Measurements from ENCODE around the gene HIVEP3. TPM values are rescaled to one million over a fixed set of nuclear protein-coding genes. Genes with fewer than 3 reads are reported as not detected.
A peak's percentile ranks its signal among the peaks of the same experiment; 100 is the strongest.

The HIVEP3 gene
- total RNA-seq, 1 experiment from 2014 or later: 0.55 TPM

- POLR2A ChIA-PET: no interaction called here
- Mint-ChIP-seq H3K4me3 (no peak overlapping the region), H3K27me3 (ENCODE audit: low read depth) (no peaks in the 10 kb centered on the region; the same call in 1 of the 2 replicates), H3K9me3 (peaks cover 25% of the 10 kb centered on the region), H3K27ac (no peak overlapping the region), H3K36me3 (peaks cover 3% of the 10 kb centered on the region; the same call in 1 of the 2 replicates), H3K4me1 (no peaks in the 10 kb centered on the region)
- DNase-seq (ENCODE audit: low spot score) (peak; percentile 6), ATAC-seq (no peak)
- TF ChIP-seq ZNF281 (CRISPR knock-in tag; IDR thresholded peaks at IDR 0.05) (no peak), GRHL2 (CRISPR knock-in tag; IDR thresholded peaks at IDR 0.05; ENCODE audit: insufficient replicate concordance, severe bottlenecking) (no peak)
- CTCF ChIA-PET: interaction anchor here (0.9 to 2.3 kb wide), 3 partner anchors 18 to 252 kb away, joined by 3 to 10 read pairs (median 4); no protein-coding TSS in a partner anchor
These were observed 384.3 kb downstream of the HIVEP3 start for GRCh38 chr1:41534181-41535076.

- DNase-seq (ENCODE audit: low spot score) (peak; percentile 3), ATAC-seq (no peak)
- no peak for TF ChIP-seq ELF4 (CRISPR knock-in tag; IDR thresholded peaks at IDR 0.05; ENCODE audit: low read depth)
- no peak for TF ChIP-seq GTF2I (CRISPR knock-in tag; conservative IDR thresholded peaks at IDR 0.05)
- TF ChIP-seq E2F5 (CRISPR knock-in tag; IDR thresholded peaks at IDR 0.05): no peak
- no peak for TF ChIP-seq E2F4 (CRISPR knock-in tag; IDR thresholded peaks at IDR 0.05; ENCODE audit: borderline replicate concordance, low read depth)
- TF ChIP-seq CREM (CRISPR knock-in tag; IDR thresholded peaks at IDR 0.05): no peak
- no peak for TF ChIP-seq ZNF396 (CRISPR knock-in tag; IDR thresholded peaks at IDR 0.05; ENCODE audit: borderline replicate concordance)
- no peak for TF ChIP-seq ZNF423 (CRISPR knock-in tag; IDR thresholded peaks at IDR 0.05)
- TF ChIP-seq MYBL2 (CRISPR knock-in tag; IDR thresholded peaks at IDR 0.05): no peak
- TF ChIP-seq OVOL2 (CRISPR knock-in tag; IDR thresholded peaks at IDR 0.05; ENCODE audit: borderline replicate concordance): no peak
- no peak for TF ChIP-seq USF1 (CRISPR knock-in tag; IDR thresholded peaks at IDR 0.05)
- POLR2A ChIA-PET: no interaction called here
- no peak overlapping the region for H3K27ac Mint-ChIP-seq
- H3K9me3 Mint-ChIP-seq: peaks cover 25% of the 10 kb centered on the region
- H3K36me3 Mint-ChIP-seq: peaks cover 3% of the 10 kb centered on the region; the same call in 1 of the 2 replicates
- no peak overlapping the region for H3K4me3 Mint-ChIP-seq
- CTCF ChIA-PET: interaction anchor here (0.9 to 2.3 kb wide), 3 partner anchors 18 to 251 kb away, joined by 3 to 10 read pairs (median 4); no protein-coding TSS in a partner anchor
- H3K27me3 Mint-ChIP-seq (ENCODE audit: low read depth): no peaks in the 10 kb centered on the region; the same call in 1 of the 2 replicates
- H3K4me1 Mint-ChIP-seq: no peaks in the 10 kb centered on the region
These were observed 385.0 kb downstream of the HIVEP3 start for GRCh38 chr1:41533731-41534080.

GRCh38 chr1:41533016-41533730 is 385.5 kb downstream of the HIVEP3 start:
- Mint-ChIP-seq H3K36me3 (peaks cover 3% of the 10 kb centered on the region; the same call in 1 of the 2 replicates), H3K27ac (no peak overlapping the region), H3K27me3 (ENCODE audit: low read depth) (no peaks in the 10 kb centered on the region; the same call in 1 of the 2 replicates), H3K9me3 (peaks cover 25% of the 10 kb centered on the region), H3K4me1 (no peaks in the 10 kb centered on the region), H3K4me3 (no peak overlapping the region)
- no peak for ATAC-seq
- POLR2A ChIA-PET: no interaction called here
- DNase-seq (ENCODE audit: low spot score): no peak
- CTCF ChIA-PET: interaction anchor here (0.9 to 2.3 kb wide), 2 partner anchors 17 to 250 kb away, joined by 3 to 10 read pairs; no protein-coding TSS in a partner anchor
- no peak for TF ChIP-seq HMGXB4 (CRISPR knock-in tag; IDR thresholded peaks at IDR 0.05)
- no peak for TF ChIP-seq E2F1 (CRISPR knock-in tag; IDR thresholded peaks at IDR 0.05)
- no peak for TF ChIP-seq MYBL2 (CRISPR knock-in tag; IDR thresholded peaks at IDR 0.05)
- no peak for TF ChIP-seq NFYB (CRISPR knock-in tag; conservative IDR thresholded peaks at IDR 0.05; ENCODE audit: low read depth)
- TF ChIP-seq NR2C2 (CRISPR knock-in tag; IDR thresholded peaks at IDR 0.05): no peak
- TF ChIP-seq MXD4 (CRISPR knock-in tag; IDR thresholded peaks at IDR 0.05; ENCODE audit: borderline replicate concordance): no peak
- TF ChIP-seq IRF1 (CRISPR knock-in tag; IDR thresholded peaks at IDR 0.05): no peak

Data from WTC11 (cell line).